ENCODE results near the gene SALL4. TPM values are rescaled to one million over a fixed set of nuclear protein-coding genes. Genes with fewer than 3 reads are reported as not detected.
"Not testable (repeated sequence)": the region's sequence is repeated elsewhere in the genome, so short reads cannot be mapped to it uniquely, and the experiment has no call there.

The SALL4 gene
- total and polyA plus RNA-seq, 9 of the 15 experiments (the other 6 are each of a cell fraction or from before 2014, with no cell fraction given) = 0.03 to 0.07 TPM; not detected in 7

DNA sequence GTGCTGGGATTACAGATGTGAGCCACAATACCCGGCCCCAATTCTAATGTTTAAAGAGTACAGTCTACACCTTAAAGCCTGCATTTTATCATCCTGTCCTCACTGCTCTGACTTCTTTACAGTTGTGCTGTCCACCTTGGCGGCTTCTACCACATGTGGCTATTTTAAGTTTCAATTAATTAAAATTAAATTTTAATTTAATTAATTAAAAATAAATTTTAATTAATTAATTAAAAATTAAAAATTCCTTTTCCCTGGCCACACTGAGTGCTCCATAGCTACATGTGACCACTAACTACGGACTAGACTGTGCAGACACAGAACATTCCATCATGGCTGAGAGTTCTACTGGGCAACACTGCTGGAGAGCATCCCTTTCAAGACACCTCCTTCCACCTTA, 61.5 kb downstream of the SALL4 start:
- POLR2A ChIA-PET = interaction anchor here (0.7 kb wide), 1 partner anchor 760 kb away, joined by 3 read pairs; no protein-coding TSS in a partner anchor
- WGBS (ENCODE audit: insufficient coverage, low coverage, missing lambda C conversion rate) = 2% methylated on average over 3 of the region's 3 CpGs
- H3K9me1 ChIP-seq (ENCODE audit: control insufficient read depth, insufficient read depth, low read length) = no peaks in the 10 kb centered on the region
- BruUV-seq (replicated peaks) = no TSS peak
- H2AFZ ChIP-seq (ENCODE audit: low read depth, low read length) = no peak overlapping the region
- intact Hi-C loops (cut with micrococcal nuclease) = no loop called here
- H4K20me1 ChIP-seq (replicated peaks; ENCODE audit: control insufficient read depth, insufficient read depth, low read length) = no peaks in the 10 kb centered on the region; the same call in 1 of the 2 replicates
- no peak for DNase-seq (ENCODE audit: extremely low read depth in 1 of 4, low spot score in 3 of 4)
- no peak for FAIRE-seq
- H3K79me2 ChIP-seq (ENCODE audit: control insufficient read depth, insufficient read depth, low read length) = no peaks in the 10 kb centered on the region
- no peak overlapping the region for H3K9ac ChIP-seq (ENCODE audit: insufficient read depth in 1 of 2, low read depth in 2 of 2, low read length in 2 of 2)
- no peak overlapping the region for H3K27ac ChIP-seq (ENCODE audit: extremely low read depth, low read depth, low read length)
- no peak overlapping the region for H3K4me2 ChIP-seq (ENCODE audit: insufficient read depth, low read length)
- H3K4me1 ChIP-seq (replicated peaks in 1 of 2; ENCODE audit: control insufficient read depth in 2 of 2, insufficient read depth in 2 of 2, low read length in 2 of 2) = no peaks in the 10 kb centered on the region
- ATAC-seq = no peak
- H3K27me3 ChIP-seq (ENCODE audit: control insufficient read depth in 2 of 2, insufficient read depth in 2 of 2, low read length in 2 of 2) = peaks cover 3 to 33% of the 10 kb centered on the region in 2 experiments; a peak in 3 of 5 replicates
- no peaks in the 10 kb centered on the region for H3K9me3 ChIP-seq (replicated peaks; ENCODE audit: control insufficient read depth, insufficient read depth, low read depth, low read length)
- TF ChIP-seq NCOA6 (IDR thresholded peaks at IDR 0.05) (no peak), HLTF (IDR thresholded peaks at IDR 0.05) (no peak), NR2F6 (CRISPR knock-in tag; IDR thresholded peaks at IDR 0.05) (no peak), ZNF280A (IDR thresholded peaks at IDR 0.05; ENCODE audit: low read depth, partially characterized antibody) (no peak), MYNN (IDR thresholded peaks at IDR 0.05) (no peak), MYNN (CRISPR knock-in tag; IDR thresholded peaks at IDR 0.05) (no peak), TAL1 (IDR thresholded peaks at IDR 0.05) (no peak), CCAR2 (IDR thresholded peaks at IDR 0.05; ENCODE audit: low read depth, low read length) (no peak), DMBX1 (CRISPR knock-in tag; IDR thresholded peaks at IDR 0.05; ENCODE audit: borderline replicate concordance) (no peak)
- no peaks in the 10 kb centered on the region for H3K36me3 ChIP-seq (ENCODE audit: control insufficient read depth, insufficient read depth, low read length)
- no peak overlapping the region for H3K4me3 ChIP-seq
- CTCF ChIA-PET (ENCODE audit: low intra/inter-chr PET ratio) = no interaction called here
- in situ Hi-C loops (cut with MboI) = no loop called here

- H3K4me3 ChIP-seq; H3K9me3 ChIP-seq (replicated peaks; ENCODE audit: control insufficient read depth, insufficient read depth, low read depth, low read length); H3K4me1 ChIP-seq (replicated peaks in 1 of 2; ENCODE audit: control insufficient read depth in 2 of 2, insufficient read depth in 2 of 2, low read length in 2 of 2); DNase-seq (ENCODE audit: extremely low read depth in 1 of 4, low spot score in 3 of 4); H3K36me3 ChIP-seq (ENCODE audit: control insufficient read depth, insufficient read depth, low read length); BruUV-seq (replicated peaks); H3K9ac ChIP-seq (ENCODE audit: insufficient read depth in 1 of 2, low read depth in 2 of 2, low read length in 2 of 2); in situ Hi-C loops (cut with MboI); H3K79me2 ChIP-seq (ENCODE audit: control insufficient read depth, insufficient read depth, low read length); intact Hi-C loops (cut with micrococcal nuclease); CTCF ChIA-PET (ENCODE audit: low intra/inter-chr PET ratio); FAIRE-seq; ATAC-seq; H4K20me1 ChIP-seq (replicated peaks; ENCODE audit: control insufficient read depth, insufficient read depth, low read length); H3K27ac ChIP-seq (ENCODE audit: extremely low read depth, low read depth, low read length); H3K9me1 ChIP-seq (ENCODE audit: control insufficient read depth, insufficient read depth, low read length); H3K4me2 ChIP-seq (ENCODE audit: insufficient read depth, low read length); POLR2A ChIA-PET; H2AFZ ChIP-seq (ENCODE audit: low read depth, low read length): not testable (repeated sequence)
- peaks cover 3 to 38% of the 10 kb centered on the region in 2 experiments; a peak in 4 of 5 replicates for H3K27me3 ChIP-seq (ENCODE audit: control insufficient read depth in 2 of 2, insufficient read depth in 2 of 2, low read length in 2 of 2)
- 0% methylated on average over 6 of the region's 7 CpGs for WGBS (ENCODE audit: insufficient coverage, low coverage, missing lambda C conversion rate)
These were observed 62.0 kb downstream of the SALL4 start for GRCh38 chr20:51740308-51740707.

Data from K562 (cell line).